Measurements from ENCODE around the gene PKNOX2. TPM values are rescaled to one million over a fixed set of nuclear protein-coding genes. Genes with fewer than 3 reads are reported as not detected.
A peak's percentile ranks its signal among the peaks of the same experiment; 100 is the strongest.

PKNOX2 gene
- total RNA-seq, 5 donors from 2014 or later (not counting 1 experiment from before 2014, with no cell fraction given) = 0.55 TPM; not detected in 4

GRCh38 chr11:125190566-125190965, 26.0 kb downstream of the PKNOX2 start:
- Histone ChIP-seq H3K27me3 (replicated peaks in 1 of 2; ENCODE audit: control insufficient read depth in 2 of 2, extremely low read depth in 1 of 2, insufficient read depth in 2 of 2, low read length in 1 of 2) (peaks cover 0 to 46% of the 10 kb centered on the region in 2 experiments), H3K4me3 (ENCODE audit: control insufficient read depth in 1 of 2, extremely low read depth in 1 of 2, low read length in 1 of 2) (no peak overlapping the region), H3K4me1 (ENCODE audit: control insufficient read depth in 1 of 2, extremely low read depth in 1 of 2, insufficient read depth in 2 of 2, low read length in 2 of 2) (no peaks in the 10 kb centered on the region), H3K9me3 (no peaks in the 10 kb centered on the region), H3K36me3 (ENCODE audit: control insufficient read depth in 2 of 2, extremely low read depth in 1 of 2, insufficient read depth in 1 of 2, low read length in 1 of 2) (no peaks in the 10 kb centered on the region), H3K27ac (ENCODE audit: low read length) (no peak overlapping the region)
- Mint-ChIP-seq H3K9me3 (peaks cover 0 to 8% (median 4%) of the 10 kb centered on the region in 3 donors), H3K27me3 (peaks cover 66% of the 10 kb centered on the region in 2 donors), H3K4me3 (no peak overlapping the region), H3K36me3 (no peaks in the 10 kb centered on the region), H3K4me1 (no peaks in the 10 kb centered on the region), H3K27ac (peak overlapping the region in 1 of 2 donors; percentile 6)
- ChIA-PET POLR2A (no interaction called here), CTCF (interaction anchor here in 1 of 2 donors (0.6 kb wide), 1 partner anchor 1879 kb away, joined by 3 read pairs; no protein-coding TSS in a partner anchor)
- WGBS (ENCODE audit: insufficient coverage) = 54% methylated on average over 5 of the region's 5 CpGs
- ATAC-seq (replicated peaks in 1 of 4) (no peak), DNase-seq (no peak)

- Mint-ChIP-seq H3K27ac (no peak overlapping the region), H3K4me1 (no peaks in the 10 kb centered on the region), H3K9me3 (peaks cover 0 to 8% (median 0%) of the 10 kb centered on the region in 3 donors), H3K36me3 (no peaks in the 10 kb centered on the region), H3K27me3 (peaks cover 53 to 56% of the 10 kb centered on the region in 2 donors), H3K4me3 (no peak overlapping the region)
- POLR2A ChIA-PET = no interaction called here
- no peak for DNase-seq
- Histone ChIP-seq H3K9me3 (no peaks in the 10 kb centered on the region), H3K4me3 (ENCODE audit: control insufficient read depth in 1 of 2, extremely low read depth in 1 of 2, low read length in 1 of 2) (no peak overlapping the region), H3K4me1 (ENCODE audit: control insufficient read depth in 1 of 2, extremely low read depth in 1 of 2, insufficient read depth in 2 of 2, low read length in 2 of 2) (no peaks in the 10 kb centered on the region), H3K36me3 (ENCODE audit: control insufficient read depth in 2 of 2, extremely low read depth in 1 of 2, insufficient read depth in 1 of 2, low read length in 1 of 2) (no peaks in the 10 kb centered on the region), H3K27me3 (replicated peaks in 1 of 2; ENCODE audit: control insufficient read depth in 2 of 2, extremely low read depth in 1 of 2, insufficient read depth in 2 of 2, low read length in 1 of 2) (peaks cover 0 to 47% of the 10 kb centered on the region in 2 experiments), H3K27ac (ENCODE audit: low read length) (no peak overlapping the region)
- 10% methylated on average over 5 of the region's 9 CpGs for WGBS (ENCODE audit: insufficient coverage)
- ATAC-seq (replicated peaks in 1 of 4) = no peak
- CTCF ChIA-PET = no interaction called here
These were observed 27.6 kb downstream of the PKNOX2 start for GRCh38 chr11:125192183-125192582.

GRCh38 chr11:125192717-125193415, 28.3 kb downstream of the PKNOX2 start:
- H3K4me1 Mint-ChIP-seq = no peaks in the 10 kb centered on the region
- peaks cover 0 to 8% (median 0%) of the 10 kb centered on the region in 3 donors for H3K9me3 Mint-ChIP-seq
- 60% methylated on average over 7 of the region's 11 CpGs for WGBS (ENCODE audit: insufficient coverage)

GRCh38 chr11:125193416-125193726, 28.8 kb downstream of the PKNOX2 start:
- Mint-ChIP-seq H3K27ac (no peak overlapping the region), H3K27me3 (peaks cover 48 to 50% of the 10 kb centered on the region in 2 donors), H3K9me3 (peaks cover 0 to 8% (median 0%) of the 10 kb centered on the region in 3 donors), H3K4me3 (no peak overlapping the region), H3K36me3 (no peaks in the 10 kb centered on the region), H3K4me1 (no peaks in the 10 kb centered on the region)
- 78% methylated on average over 3 of the region's 4 CpGs for WGBS (ENCODE audit: insufficient coverage)
- Histone ChIP-seq H3K4me1 (ENCODE audit: control insufficient read depth in 1 of 2, extremely low read depth in 1 of 2, insufficient read depth in 2 of 2, low read length in 2 of 2) (no peaks in the 10 kb centered on the region), H3K27me3 (replicated peaks in 1 of 2; ENCODE audit: control insufficient read depth in 2 of 2, extremely low read depth in 1 of 2, insufficient read depth in 2 of 2, low read length in 1 of 2) (peaks cover 0 to 54% of the 10 kb centered on the region in 2 experiments), H3K27ac (ENCODE audit: low read length) (no peak overlapping the region), H3K9me3 (no peaks in the 10 kb centered on the region), H3K4me3 (ENCODE audit: control insufficient read depth in 1 of 2, extremely low read depth in 1 of 2, low read length in 1 of 2) (no peak overlapping the region), H3K36me3 (ENCODE audit: control insufficient read depth in 2 of 2, extremely low read depth in 1 of 2, insufficient read depth in 1 of 2, low read length in 1 of 2) (no peaks in the 10 kb centered on the region)
- DNase-seq (no peak), ATAC-seq (replicated peaks in 1 of 4) (no peak)
- ChIA-PET POLR2A (no interaction called here), CTCF (no interaction called here)

More at GRCh38 chr11:125192717-125193415, 28.3 kb downstream of the PKNOX2 start:
- no peak overlapping the region for H3K27ac ChIP-seq (ENCODE audit: low read length)
- ChIA-PET POLR2A (no interaction called here), CTCF (no interaction called here)
- no peak overlapping the region for H3K4me3 ChIP-seq (ENCODE audit: control insufficient read depth in 1 of 2, extremely low read depth in 1 of 2, low read length in 1 of 2)
- Mint-ChIP-seq H3K27ac (no peak overlapping the region), H3K36me3 (no peaks in the 10 kb centered on the region), H3K4me3 (no peak overlapping the region), H3K27me3 (peaks cover 50 to 52% of the 10 kb centered on the region in 2 donors)
- no peak for DNase-seq
- H3K36me3 ChIP-seq (ENCODE audit: control insufficient read depth in 2 of 2, extremely low read depth in 1 of 2, insufficient read depth in 1 of 2, low read length in 1 of 2) = no peaks in the 10 kb centered on the region
- no peak for ATAC-seq (replicated peaks in 1 of 4)
- no peaks in the 10 kb centered on the region for H3K4me1 ChIP-seq (ENCODE audit: control insufficient read depth in 1 of 2, extremely low read depth in 1 of 2, insufficient read depth in 2 of 2, low read length in 2 of 2)
- peaks cover 0 to 52% of the 10 kb centered on the region in 2 experiments for H3K27me3 ChIP-seq (replicated peaks in 1 of 2; ENCODE audit: control insufficient read depth in 2 of 2, extremely low read depth in 1 of 2, insufficient read depth in 2 of 2, low read length in 1 of 2)
- no peaks in the 10 kb centered on the region for H3K9me3 ChIP-seq

GRCh38 chr11:125193841-125194240, 29.3 kb downstream of the PKNOX2 start:
- ATAC-seq (replicated peaks in 1 of 4) (no peak), DNase-seq (no peak)
- H3K4me1 ChIP-seq (ENCODE audit: control insufficient read depth in 1 of 2, extremely low read depth in 1 of 2, insufficient read depth in 2 of 2, low read length in 2 of 2) = no peaks in the 10 kb centered on the region
- H3K27me3 Mint-ChIP-seq = peaks cover 48 to 49% of the 10 kb centered on the region in 2 donors
- CTCF ChIA-PET = interaction anchor here in 1 of 2 donors (0.7 kb wide), 1 partner anchor 327 kb away, joined by 3 read pairs; no protein-coding TSS in a partner anchor
- WGBS (ENCODE audit: insufficient coverage) = 88% methylated on average over 5 of the region's 7 CpGs
- H3K9me3 Mint-ChIP-seq = peaks cover 0 to 8% (median 0%) of the 10 kb centered on the region in 3 donors
- no peak overlapping the region for H3K27ac ChIP-seq (ENCODE audit: low read length)
- H3K9me3 ChIP-seq = no peaks in the 10 kb centered on the region
- no peak overlapping the region for H3K27ac Mint-ChIP-seq
- peaks cover 0 to 52% of the 10 kb centered on the region in 2 experiments for H3K27me3 ChIP-seq (replicated peaks in 1 of 2; ENCODE audit: control insufficient read depth in 2 of 2, extremely low read depth in 1 of 2, insufficient read depth in 2 of 2, low read length in 1 of 2)
- no peaks in the 10 kb centered on the region for H3K36me3 Mint-ChIP-seq
- H3K4me3 Mint-ChIP-seq = no peak overlapping the region
- H3K36me3 ChIP-seq (ENCODE audit: control insufficient read depth in 2 of 2, extremely low read depth in 1 of 2, insufficient read depth in 1 of 2, low read length in 1 of 2) = no peaks in the 10 kb centered on the region
- H3K4me3 ChIP-seq (ENCODE audit: control insufficient read depth in 1 of 2, extremely low read depth in 1 of 2, low read length in 1 of 2) = no peak overlapping the region
- H3K4me1 Mint-ChIP-seq = no peaks in the 10 kb centered on the region
- POLR2A ChIA-PET = no interaction called here

- Histone ChIP-seq H3K4me1 (ENCODE audit: control insufficient read depth in 1 of 2, extremely low read depth in 1 of 2, insufficient read depth in 2 of 2, low read length in 2 of 2) (no peaks in the 10 kb centered on the region), H3K9me3 (no peaks in the 10 kb centered on the region), H3K36me3 (ENCODE audit: control insufficient read depth in 2 of 2, extremely low read depth in 1 of 2, insufficient read depth in 1 of 2, low read length in 1 of 2) (no peaks in the 10 kb centered on the region), H3K4me3 (ENCODE audit: control insufficient read depth in 1 of 2, extremely low read depth in 1 of 2, low read length in 1 of 2) (no peak overlapping the region), H3K27ac (ENCODE audit: low read length) (no peak overlapping the region), H3K27me3 (replicated peaks in 1 of 2; ENCODE audit: control insufficient read depth in 2 of 2, extremely low read depth in 1 of 2, insufficient read depth in 2 of 2, low read length in 1 of 2) (peaks cover 0 to 40% of the 10 kb centered on the region in 2 experiments)
- CTCF ChIA-PET = no interaction called here
- Mint-ChIP-seq H3K4me1 (no peaks in the 10 kb centered on the region), H3K36me3 (no peaks in the 10 kb centered on the region), H3K4me3 (no peak overlapping the region), H3K27me3 (peaks cover 26 to 29% of the 10 kb centered on the region in 2 donors), H3K27ac (no peak overlapping the region), H3K9me3 (peaks cover 0 to under 1% (median 0%) of the 10 kb centered on the region in 3 donors)
- 20% methylated on average over 1 of the region's 2 CpGs for WGBS (ENCODE audit: insufficient coverage)
- ATAC-seq (replicated peaks in 1 of 4) (no peak), DNase-seq (no peak)
- POLR2A ChIA-PET = no interaction called here
These were observed 35.4 kb downstream of the PKNOX2 start for GRCh38 chr11:125199915-125200314.
